Endometrial microvascular endothelial cells (primary cell): ENCODE results near the gene PRR16. TPM values are rescaled to one million over a fixed set of nuclear protein-coding genes. Genes with fewer than 3 reads are reported as not detected.

ENCODE experiments used
- in situ Hi-C: cut with HindIII; loops from 2 replicates; pipeline ENCODE4 v1.10.0; 2017; ENCODE audit warnings: low sequenced_read_pairs, low pct_unique_long_range_greater_than_20kb; ENCODE audit errors: inconsistent ontology term
- total RNA-seq: library from RNA; depleted of rRNA; stranded (reverse); fragments of >200 nt; gene quantifications from one replicate; pipeline ENCODE4 v1.2.3, GENCODE V29; 2015; ENCODE audit errors: inconsistent ontology term

The PRR16 gene
- total RNA-seq, 1 donor from 2014 or later, result not detected

DNA sequence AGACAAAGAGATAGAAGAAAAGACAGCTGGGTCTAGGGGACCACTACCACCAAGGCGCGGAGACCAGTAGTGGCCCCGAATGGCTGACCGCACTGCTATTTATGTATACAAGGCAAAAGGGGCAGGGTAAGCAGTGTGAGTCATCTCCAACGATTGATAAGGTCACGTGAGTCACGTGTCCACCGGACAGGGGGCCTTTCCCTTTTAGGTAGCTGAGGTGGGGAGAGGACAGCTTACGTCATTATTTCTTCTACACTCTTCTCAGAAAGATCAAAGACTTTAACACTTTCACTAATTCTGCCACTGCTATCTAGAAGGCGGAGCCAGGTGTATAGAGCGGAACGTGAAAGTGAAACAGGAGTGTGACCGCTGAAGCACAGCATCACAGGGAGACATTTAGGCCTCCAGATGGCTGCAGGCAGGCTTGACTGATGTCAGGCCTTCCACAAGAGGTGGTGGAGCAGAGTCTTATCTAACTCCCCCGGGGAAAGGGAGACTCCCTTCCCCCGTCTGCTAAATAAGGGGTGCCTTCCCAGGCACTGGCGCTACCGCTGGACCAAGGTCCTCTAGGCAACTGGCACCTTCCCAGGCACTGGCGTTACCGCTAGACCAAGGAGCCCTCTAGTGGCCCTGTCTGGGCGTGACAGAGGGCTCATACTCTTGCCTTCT, 6.1 kb upstream of the PRR16 start:
- in situ Hi-C loops, result loop anchor here (25.0 kb wide), 1 partner anchor 996 kb away; the partner anchor contains the start of gene HSD17B4

DNA sequence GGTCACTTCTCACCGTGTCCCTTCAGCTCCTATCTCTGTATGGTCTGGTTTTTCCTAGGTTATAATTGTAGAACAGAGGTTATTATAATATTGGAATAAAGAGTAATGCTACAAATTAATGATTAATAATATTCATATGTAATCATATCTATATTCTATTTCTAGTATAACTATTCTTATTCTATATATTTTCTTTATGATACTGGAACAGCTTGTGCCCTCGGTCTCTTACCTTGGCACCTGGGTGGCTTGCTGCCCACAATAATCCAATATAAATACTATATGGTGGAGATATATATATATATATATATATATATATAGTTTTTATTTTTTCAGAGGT, 5.6 kb upstream of the PRR16 start:
- in situ Hi-C loops, result loop anchor here (25.0 kb wide), 1 partner anchor 996 kb away; the partner anchor contains the start of gene HSD17B4

DNA sequence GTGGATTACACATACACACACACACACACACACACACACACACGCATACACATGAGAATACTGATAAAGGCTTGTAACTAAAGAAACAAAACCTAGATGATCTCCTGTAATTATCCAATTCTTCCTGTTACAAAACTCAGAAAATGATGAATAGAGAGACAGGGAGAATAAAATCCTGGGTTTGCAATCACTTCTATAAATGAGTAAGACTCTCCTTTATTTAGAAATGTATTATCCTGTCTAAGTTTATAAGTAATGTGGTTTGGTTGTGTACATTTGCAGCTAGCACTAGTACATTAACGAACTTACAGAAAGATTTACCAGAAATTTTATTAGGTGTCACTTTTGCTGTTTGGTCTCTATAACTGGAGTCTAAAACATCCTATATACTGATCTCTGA, 2.8 kb upstream of the PRR16 start:
- in situ Hi-C loops, result loop anchor here (25.0 kb wide), 1 partner anchor 999 kb away; the partner anchor contains the start of gene HSD17B4

DNA sequence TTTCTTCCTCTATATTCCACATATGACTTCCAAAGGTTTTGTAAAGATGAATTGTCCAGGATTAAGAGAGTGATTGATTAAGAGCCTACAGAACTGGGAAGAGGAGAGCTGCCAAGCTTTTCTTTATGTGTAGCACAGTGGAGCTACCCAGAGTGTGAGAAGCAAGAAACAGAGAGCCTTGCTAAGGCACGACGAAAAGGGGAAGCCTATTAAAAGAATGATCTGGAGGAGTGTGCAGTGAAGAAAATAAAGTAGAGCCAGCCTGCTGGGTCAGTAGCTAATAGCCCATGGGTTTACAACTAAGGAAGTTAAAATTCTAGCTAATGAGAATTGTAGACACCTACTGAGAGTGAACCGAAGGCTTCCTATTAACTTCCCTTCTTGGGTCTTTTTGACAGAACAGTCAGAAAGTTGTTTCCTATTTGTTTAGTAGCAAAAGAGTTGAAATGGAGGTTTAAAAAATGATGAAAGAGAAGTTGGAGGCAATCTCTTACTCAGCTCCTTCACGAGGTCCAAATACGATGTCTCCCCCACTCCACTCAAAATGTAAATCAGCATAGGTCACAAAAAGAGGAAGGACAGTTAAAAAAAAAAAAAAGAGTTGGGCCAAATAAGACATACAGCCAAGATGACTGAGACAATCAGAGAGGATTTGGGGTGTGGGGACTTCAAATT, 957 bp upstream of the PRR16 start:
- in situ Hi-C loops, result loop anchor here (25.0 kb wide), 1 partner anchor 1001 kb away; the partner anchor contains the start of gene HSD17B4

DNA sequence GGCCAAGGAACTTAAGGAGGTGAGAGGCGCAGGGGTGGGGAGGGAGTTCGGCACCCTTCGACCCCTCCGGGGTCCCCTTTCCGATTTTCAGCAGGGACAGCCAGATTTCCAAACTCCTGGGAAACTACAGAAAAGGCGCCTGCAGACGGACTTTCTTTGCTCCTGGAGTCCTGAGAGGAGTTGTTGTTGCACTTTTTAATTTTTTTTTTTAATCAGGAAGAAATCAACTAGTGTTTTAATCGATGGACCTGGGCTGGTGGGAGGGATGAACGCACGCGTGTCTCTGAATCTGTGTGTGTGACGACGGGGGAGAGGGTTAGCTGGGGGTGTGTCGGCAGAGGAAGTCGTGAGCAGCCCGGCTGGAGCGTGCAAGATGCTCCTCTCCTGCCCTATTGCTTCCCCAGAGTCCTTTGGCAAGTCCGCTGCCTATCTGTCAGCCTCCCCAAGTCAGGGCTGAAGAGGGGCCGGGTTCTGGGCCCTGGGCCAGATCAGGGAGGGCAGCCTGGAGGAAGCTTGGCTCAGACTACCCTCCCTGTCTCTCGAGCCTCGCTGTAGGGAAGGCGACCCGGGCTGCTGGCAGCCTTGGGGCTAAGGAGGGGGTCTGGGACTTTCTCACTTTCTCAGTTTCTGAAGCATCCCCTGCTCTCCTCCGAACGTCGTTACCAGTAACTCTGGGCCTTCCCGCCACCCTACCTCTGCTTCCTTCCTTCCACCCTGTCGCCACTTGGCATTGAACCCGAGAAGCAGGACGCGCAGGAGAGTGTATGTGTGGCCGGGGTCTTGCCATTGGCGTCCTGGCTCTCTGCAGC, 731 bp downstream of the PRR16 start:
- in situ Hi-C loops, result loop anchor here (25.0 kb wide), 1 partner anchor 1003 kb away; the partner anchor contains the start of gene HSD17B4

DNA sequence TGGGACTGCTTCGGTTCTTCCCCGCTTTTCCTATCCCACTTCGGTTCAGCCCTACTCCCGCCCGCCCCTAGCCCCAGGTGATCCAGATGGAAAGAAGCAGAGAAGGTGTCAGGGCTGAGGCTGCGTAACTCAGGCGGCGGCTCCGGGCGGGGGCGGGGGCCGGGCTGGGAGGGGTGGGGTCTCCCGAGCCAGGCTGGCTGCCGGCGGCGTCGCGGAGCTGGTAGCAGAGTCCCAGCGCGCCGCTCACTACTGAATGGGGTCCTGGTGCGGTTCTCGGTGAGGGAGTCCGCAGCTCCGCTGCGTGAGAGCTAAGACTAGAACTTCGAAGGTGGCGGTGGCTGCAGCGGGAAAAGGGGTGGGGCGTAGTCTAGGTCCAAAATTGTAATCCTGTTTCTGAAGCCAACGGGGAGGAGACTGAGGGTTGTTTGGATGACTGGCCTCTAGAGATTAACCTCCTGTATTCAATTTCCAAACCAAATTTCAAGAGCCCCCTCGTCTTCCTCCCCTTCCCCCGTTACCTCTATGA, 1.4 kb downstream of the PRR16 start:
- in situ Hi-C loops, result loop anchor here (25.0 kb wide), 1 partner anchor 1003 kb away; the partner anchor contains the start of gene HSD17B4

DNA sequence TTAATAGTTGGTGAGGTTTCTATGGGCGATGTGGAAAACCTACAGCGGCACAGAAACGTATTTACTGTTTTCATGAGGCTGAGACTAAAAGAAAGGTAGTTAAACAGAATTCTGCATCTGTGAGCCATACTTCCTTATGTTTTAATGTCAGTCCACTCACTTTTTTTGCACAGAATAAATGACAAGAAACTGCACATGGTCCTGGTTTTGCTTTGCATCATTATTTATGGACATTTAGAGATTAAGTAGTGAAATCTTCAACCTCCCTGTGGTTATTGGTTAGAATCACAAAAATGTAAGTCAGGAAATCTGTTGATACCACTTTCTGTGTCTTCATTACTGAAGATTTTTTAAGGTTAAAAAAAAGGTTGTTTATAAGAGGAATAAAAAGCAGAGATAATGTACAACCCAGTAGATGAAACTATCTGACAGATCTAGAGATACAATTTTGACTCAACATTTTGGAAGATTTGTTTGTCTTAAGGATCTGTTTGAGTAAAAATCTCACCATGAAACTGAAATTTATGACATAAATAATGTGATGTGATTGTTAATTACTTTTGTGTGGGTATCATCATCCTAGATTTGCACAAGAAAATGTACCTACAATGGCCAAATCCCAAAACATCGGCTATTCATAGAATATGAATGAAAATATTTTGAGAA, 2.4 kb downstream of the PRR16 start:
- in situ Hi-C loops, result loop anchor here (25.0 kb wide), 1 partner anchor 1004 kb away; the partner anchor contains the start of gene HSD17B4

DNA sequence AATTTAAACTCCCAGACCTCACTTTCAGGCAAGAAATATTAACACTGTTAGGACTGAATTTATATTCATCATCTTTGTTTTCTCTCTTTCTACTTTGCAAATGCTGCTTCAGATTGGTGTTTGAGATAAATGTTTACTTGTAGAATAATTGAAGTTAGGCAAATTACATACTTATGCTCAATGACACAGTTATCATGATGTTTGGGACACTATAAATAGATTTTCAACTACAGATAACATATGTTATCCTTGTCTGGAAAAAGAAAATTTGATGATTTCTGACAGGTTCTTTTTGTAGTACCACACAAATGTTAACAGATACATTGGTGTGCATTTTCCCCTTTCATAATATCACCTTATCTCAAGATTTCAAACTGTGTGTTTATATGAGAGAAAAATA, 7.9 kb downstream of the PRR16 start:
- in situ Hi-C loops, result loop anchor here (25.0 kb wide), 1 partner anchor 1010 kb away; the partner anchor contains the start of gene HSD17B4

DNA sequence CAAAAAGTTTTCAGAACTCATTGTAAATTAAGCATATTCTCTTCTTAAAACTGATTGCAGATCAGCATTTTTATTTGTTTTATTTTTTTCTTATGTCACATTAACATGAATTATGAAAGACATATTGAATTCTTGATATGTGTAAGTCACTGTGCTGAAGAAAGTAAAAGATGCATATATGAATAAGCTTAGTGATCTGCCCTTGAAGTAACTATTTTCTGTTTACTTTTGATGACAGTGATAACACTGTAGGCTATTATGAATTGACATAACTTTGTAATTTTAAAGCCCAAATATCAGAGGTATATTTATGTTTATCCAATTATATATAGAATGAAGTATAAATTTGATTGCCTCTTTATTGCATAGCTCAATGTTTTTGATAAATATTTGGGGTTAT, 8.8 kb downstream of the PRR16 start:
- in situ Hi-C loops, result loop anchor here (25.0 kb wide), 1 partner anchor 1011 kb away; the partner anchor contains the start of gene HSD17B4

DNA sequence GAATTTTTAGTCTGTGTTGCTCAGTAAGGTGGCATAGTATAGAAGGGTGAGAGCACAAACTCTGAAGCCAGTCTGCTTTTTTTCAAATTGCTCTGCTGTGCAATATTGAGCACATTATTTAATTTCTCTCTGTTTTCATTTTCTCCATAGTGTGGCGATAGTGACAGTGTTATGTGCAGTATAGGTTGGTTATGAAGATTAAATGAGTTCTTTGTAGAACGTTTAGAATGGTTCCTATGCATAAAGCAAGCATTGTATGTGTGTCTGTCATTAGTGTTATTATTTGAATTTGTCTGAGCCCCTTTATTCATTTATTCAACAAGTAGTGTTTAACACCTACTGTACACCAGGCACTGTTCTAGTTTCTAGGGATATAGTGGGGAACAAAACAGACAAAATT, 9.2 kb downstream of the PRR16 start:
- in situ Hi-C loops, result loop anchor here (25.0 kb wide), 1 partner anchor 1011 kb away; the partner anchor contains the start of gene HSD17B4

DNA sequence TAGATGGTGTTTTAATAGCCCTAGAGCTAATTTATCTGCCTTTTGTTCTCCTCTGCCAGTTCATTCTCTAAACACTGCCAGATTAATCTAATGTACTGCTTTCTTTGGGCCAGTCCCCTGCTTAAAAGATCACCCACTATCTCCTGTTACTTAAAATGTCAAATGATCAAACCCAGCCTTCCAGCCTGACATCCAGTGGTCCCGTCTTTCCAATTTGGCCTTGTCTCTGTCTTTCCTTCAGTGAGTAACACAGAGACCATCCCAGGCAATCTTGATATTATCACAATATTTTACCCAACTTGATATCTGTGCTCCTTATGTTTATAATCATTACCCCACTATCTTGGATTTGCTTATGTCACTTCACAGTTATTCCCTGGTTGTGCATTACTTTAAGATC, 12.0 kb downstream of the PRR16 start:
- in situ Hi-C loops, result no loop called here

DNA sequence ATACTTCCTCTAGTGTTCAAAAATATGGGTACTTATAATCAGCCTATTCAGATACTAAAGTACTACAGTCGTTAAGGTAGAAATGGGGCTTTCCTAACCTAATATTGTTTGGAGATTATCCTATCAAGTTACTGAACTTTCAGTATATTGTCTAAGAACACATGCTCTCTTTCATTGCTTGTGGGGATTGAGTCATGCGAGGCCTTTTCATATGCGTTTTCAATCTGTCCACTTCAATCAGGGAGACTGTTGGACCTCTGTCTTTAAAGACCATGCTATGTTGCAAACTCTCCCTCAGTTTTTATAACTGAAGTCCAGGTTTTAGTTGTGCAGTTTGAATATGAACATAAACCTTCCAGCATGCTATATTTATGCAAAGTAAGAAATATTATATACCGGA, 15.0 kb downstream of the PRR16 start:
- in situ Hi-C loops, result no loop called here

DNA sequence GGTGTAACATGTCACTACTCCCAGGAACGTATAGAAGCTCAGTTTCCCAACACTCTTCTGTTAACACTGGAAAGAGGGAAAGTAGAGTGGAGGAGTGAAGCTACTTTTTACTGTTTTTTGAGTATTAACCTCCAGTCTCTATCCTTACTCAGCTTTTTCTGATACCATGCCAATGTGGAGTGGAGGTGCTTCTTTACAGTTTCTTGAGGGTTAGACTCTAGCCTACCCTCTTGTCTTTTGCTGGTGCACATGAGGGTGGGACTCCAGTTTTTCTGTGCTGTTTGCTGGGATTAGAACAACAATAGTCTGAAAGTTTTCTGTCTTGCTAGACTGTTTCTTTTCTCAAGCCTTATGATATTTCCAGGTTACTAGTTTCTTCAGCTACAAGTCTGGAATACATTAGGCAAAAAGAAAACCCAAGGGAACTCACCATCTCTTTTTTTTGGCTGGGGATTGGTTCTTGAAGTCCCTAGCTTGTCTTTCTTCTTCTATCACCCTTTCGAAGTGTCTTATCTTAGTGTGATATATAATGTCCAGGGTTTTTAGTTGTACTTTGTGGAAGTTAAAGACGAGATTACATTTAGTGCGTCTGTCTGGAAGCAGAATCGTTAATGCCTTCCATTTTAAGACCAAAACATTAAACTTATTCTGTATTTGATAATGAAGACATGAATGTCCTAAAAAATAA, 35.9 kb downstream of the PRR16 start:
- in situ Hi-C loops, result no loop called here

DNA sequence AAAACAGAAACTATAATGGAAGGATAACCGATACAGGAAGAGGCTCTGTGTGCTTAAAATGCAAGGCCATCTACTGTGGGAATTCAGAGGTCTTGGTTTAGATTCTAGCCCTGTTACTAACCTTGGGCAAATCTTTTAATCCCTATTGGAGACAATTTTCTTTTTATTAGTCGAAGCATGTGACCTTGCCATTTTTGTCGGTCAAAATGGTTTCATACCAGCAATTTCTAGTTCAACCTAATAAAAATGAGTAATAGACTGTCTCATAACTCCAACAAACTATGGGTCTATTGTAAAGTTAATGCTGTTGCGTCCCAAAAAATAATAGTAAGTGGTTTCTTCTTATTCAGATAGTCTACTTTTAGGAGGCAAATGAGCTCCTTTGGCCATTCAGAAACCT, 38.4 kb downstream of the PRR16 start:
- in situ Hi-C loops, result no loop called here

DNA sequence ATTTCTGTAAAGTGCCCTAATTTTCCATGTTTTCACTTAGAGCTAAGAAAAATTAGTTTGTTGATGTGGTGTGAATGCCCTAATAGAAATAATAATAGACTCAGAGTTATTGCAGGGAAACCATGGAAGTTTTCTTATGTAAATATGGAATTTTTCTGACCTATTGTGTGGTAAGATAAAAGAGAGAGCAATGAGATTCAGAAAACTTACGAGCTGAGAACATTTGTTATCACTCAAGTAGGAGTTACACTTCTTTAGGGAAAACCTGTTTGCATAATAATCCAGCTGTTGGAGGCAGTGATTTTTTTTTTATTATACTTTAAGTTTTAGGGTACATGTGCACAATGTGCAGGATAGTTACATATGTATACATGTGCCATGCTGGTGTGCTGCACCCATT, 39.2 kb downstream of the PRR16 start:
- in situ Hi-C loops, result no loop called here

DNA sequence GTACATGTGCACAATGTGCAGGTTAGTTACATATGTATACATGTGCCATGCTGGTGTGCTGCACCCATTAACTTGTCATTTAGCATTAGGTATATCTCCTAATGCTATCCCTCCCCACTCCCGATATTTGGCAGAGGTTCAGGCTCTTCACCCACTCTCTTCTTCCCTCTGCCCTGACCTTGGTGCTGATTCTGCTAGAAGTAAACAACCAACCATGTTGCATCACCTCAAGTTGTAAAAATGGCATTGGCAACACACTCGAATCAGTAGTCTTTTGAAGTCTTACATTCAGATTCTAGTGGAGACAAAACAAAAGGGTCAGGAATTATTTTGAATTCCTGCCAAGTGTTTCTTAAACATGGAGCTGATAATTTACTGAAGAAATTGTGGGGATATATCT, 40.0 kb downstream of the PRR16 start:
- in situ Hi-C loops, result no loop called here

DNA sequence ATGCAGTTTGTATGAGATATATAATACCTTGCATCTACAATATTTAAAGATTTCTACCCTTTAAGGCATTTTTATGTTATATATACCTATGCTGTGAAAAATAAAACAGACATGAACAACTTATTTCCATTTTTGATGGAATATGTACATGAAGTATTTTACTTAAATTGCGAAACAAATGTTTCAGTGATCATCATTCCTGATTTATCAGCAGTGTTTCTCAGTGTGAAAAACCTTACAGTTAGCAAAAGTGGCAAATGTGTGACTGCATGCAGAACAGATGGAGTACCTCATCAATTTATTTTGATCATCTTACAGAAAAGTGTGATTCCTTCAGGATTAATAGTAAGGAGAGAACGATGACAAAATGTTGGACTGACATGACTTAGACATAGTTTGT, 43.1 kb downstream of the PRR16 start:
- in situ Hi-C loops, result no loop called here
